ENCODE data around the gene ARHGAP27. TPM values are rescaled to one million over a fixed set of nuclear protein-coding genes. Genes with fewer than 3 reads are reported as not detected.

Gene ARHGAP27
- total RNA-seq, 2 experiments from 2014 or later, result 37.8 to 40.9 TPM

DNA sequence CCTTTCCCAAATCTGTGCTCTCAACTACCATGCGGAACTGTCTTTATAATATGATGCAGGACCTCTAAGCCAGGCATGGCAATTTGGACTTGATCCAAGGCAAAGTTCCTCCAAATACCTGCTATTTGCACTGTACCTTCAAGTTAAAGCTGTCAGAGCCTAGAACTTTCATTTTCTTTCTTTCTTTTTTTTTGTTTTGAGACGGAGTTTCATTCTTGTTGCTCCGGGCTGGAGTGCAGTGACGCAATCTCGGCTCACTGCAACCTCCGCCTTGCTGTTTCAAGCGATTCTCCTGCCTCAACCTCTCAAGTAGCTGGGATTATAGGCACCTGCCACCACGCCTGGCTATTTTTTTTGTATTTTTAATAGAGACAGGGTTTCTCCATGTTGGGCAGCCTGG lies 51.7 kb downstream of the ARHGAP27 start:
- ATAC-seq (no peak), DNase-seq (no peak)
- Mint-ChIP-seq H3K4me1 (ENCODE audit: low read depth) (peaks cover 13% of the 10 kb centered on the region), H3K9me3 (no peaks in the 10 kb centered on the region), H3K4me3 (no peak overlapping the region), H3K36me3 (ENCODE audit: low read depth) (no peaks in the 10 kb centered on the region), H3K27me3 (no peaks in the 10 kb centered on the region), H3K27ac (no peak overlapping the region)
- ChIA-PET POLR2A (interaction anchor here (0.7 to 1.3 kb wide), 4 partner anchors 12 to 155 kb away, joined by 3 to 4 read pairs (median 3); no protein-coding TSS in a partner anchor), CTCF (interaction anchor here (0.7 to 3.2 kb wide), 12 partner anchors 10 to 246 kb away, joined by 3 to 28 read pairs (median 3); partner anchors contain the start of gene ACBD4)
- intact Hi-C loops (cut with micrococcal nuclease), result no loop called here
- TF ChIP-seq, protein P1, sequence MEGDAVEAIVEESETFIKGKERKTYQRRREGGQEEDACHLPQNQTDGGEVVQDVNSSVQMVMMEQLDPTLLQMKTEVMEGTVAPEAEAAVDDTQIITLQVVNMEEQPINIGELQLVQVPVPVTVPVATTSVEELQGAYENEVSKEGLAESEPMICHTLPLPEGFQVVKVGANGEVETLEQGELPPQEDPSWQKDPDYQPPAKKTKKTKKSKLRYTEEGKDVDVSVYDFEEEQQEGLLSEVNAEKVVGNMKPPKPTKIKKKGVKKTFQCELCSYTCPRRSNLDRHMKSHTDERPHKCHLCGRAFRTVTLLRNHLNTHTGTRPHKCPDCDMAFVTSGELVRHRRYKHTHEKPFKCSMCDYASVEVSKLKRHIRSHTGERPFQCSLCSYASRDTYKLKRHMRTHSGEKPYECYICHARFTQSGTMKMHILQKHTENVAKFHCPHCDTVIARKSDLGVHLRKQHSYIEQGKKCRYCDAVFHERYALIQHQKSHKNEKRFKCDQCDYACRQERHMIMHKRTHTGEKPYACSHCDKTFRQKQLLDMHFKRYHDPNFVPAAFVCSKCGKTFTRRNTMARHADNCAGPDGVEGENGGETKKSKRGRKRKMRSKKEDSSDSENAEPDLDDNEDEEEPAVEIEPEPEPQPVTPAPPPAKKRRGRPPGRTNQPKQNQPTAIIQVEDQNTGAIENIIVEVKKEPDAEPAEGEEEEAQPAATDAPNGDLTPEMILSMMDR (IDR thresholded peaks at IDR 0.05), result no peak

GRCh38 chr17:45380046-45380765 lies 52.5 kb downstream of the ARHGAP27 start:
- TF ChIP-seq, protein P1 (IDR thresholded peaks at IDR 0.05), result no peak
- CTCF ChIA-PET, result interaction anchor here (0.7 to 3.2 kb wide), 11 partner anchors 9 to 245 kb away, joined by 3 to 28 read pairs (median 3); partner anchors contain the start of gene ACBD4
- intact Hi-C loops (cut with micrococcal nuclease), result no loop called here
- ATAC-seq (no peak), DNase-seq (no peak)
- no peak overlapping the region for H3K4me3 Mint-ChIP-seq
- H3K4me1 Mint-ChIP-seq (ENCODE audit: low read depth), result peaks cover 8% of the 10 kb centered on the region
- POLR2A ChIA-PET, result interaction anchor here (1.0 kb wide), 1 partner anchor 11 kb away, joined by 4 read pairs; no protein-coding TSS in a partner anchor
- no peak overlapping the region for H3K27ac Mint-ChIP-seq
- H3K36me3 Mint-ChIP-seq (ENCODE audit: low read depth), result no peaks in the 10 kb centered on the region
- H3K9me3 Mint-ChIP-seq, result no peaks in the 10 kb centered on the region
- H3K27me3 Mint-ChIP-seq, result no peaks in the 10 kb centered on the region

GRCh38 chr17:45377401-45377800 lies 55.3 kb downstream of the ARHGAP27 start:
- POLR2A ChIA-PET, result interaction anchor here (0.7 kb wide), 1 partner anchor 56 kb away, joined by 3 read pairs; no protein-coding TSS in a partner anchor
- intact Hi-C loops (cut with micrococcal nuclease), result no loop called here
- no peak for ATAC-seq

DNA sequence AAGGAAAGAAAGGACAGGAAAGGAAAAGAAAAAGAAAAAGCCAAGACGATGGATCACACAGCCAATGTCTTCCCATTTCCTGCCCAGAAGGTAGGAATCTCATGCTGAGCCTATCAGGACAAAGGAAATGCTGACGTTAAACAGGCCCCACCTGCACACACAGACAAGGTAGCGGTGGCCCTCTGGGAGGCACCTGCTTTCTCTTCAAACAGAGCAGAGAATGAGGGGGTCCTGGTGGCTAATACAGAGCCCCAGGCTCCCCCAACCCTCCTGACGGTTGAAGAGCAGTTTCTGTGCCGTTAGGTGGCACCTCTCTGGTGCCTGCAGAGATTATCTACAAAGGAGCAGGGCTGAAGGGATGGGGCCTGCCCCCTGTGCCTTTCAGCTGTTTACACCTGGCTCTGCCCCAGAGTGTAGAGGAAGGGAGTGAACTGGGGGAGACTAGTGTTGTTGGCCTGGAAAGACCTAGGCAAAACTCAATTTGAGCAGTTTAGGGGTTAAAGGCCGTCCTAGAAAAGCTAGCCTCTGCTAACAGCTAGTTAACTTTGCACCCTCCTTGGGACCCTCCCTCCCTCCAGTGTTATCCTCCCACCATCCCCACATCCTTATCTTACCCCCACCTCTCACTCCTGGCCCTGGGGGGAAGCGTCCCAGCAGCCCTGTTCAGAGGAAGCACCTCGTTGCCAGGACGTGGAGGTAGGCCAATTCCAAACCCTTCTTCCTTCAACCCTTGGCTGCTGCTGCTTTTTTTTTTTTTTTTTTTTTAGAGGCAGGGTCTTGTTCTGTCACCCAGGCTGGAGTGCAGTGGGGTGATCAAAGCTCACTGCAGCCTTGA lies 56.3 kb downstream of the ARHGAP27 start:
- H3K27ac Mint-ChIP-seq, result no peak overlapping the region
- H3K9me3 Mint-ChIP-seq, result no peaks in the 10 kb centered on the region
- H3K27me3 Mint-ChIP-seq, result no peaks in the 10 kb centered on the region
- peaks cover 13% of the 10 kb centered on the region for H3K4me1 Mint-ChIP-seq (ENCODE audit: low read depth)
- DNase-seq (no peak), ATAC-seq (no peak)
- TF ChIP-seq, protein P1 (IDR thresholded peaks at IDR 0.05), result no peak
- no peaks in the 10 kb centered on the region for H3K36me3 Mint-ChIP-seq (ENCODE audit: low read depth)
- ChIA-PET POLR2A (interaction anchor here (0.7 kb wide), 1 partner anchor 55 kb away, joined by 3 read pairs; no protein-coding TSS in a partner anchor), CTCF (interaction anchor here (1.0 to 4.9 kb wide), 2 partner anchors 9 to 50 kb away, joined by 3 to 25 read pairs; no protein-coding TSS in a partner anchor)
- no peak overlapping the region for H3K4me3 Mint-ChIP-seq
- intact Hi-C loops (cut with micrococcal nuclease), result no loop called here

More at GRCh38 chr17:45377401-45377800, 55.3 kb downstream of the ARHGAP27 start:
- Mint-ChIP-seq H3K27ac (no peak overlapping the region), H3K27me3 (no peaks in the 10 kb centered on the region), H3K36me3 (ENCODE audit: low read depth) (no peaks in the 10 kb centered on the region), H3K4me1 (ENCODE audit: low read depth) (peaks cover 6% of the 10 kb centered on the region), H3K9me3 (no peaks in the 10 kb centered on the region), H3K4me3 (no peak overlapping the region)
- TF ChIP-seq, protein P1 (IDR thresholded peaks at IDR 0.05), result no peak
- DNase-seq, result no peak
- CTCF ChIA-PET, result interaction anchor here (0.8 to 4.9 kb wide), 6 partner anchors 8 to 242 kb away, joined by 3 to 25 read pairs (median 4); partner anchors contain the start of gene ACBD4

Measured in activated CD8-positive, alpha-beta T cell treated with anti-CD3 and anti-CD28 coated beads for 36 hours (primary cell).